GM21723 (cell line): ENCODE measurements around the gene AMY1A.
"Not testable (repeated sequence)": the region's sequence is repeated elsewhere in the genome, so short reads cannot be mapped to it uniquely, and the experiment has no call there.

Experiments used
- ATAC-seq: cut with Tn5 transposase; IDR thresholded peaks from one replicate; pipeline ENCODE4 v1.9.1; 2021; ENCODE audit warnings: mild to moderate bottlenecking, moderate library complexity; ENCODE audit not compliant: unreplicated experiment

Gene AMY1A

GRCh38 chr1:103655460-103655859 is at the start of gene AMY1A:
TSS of gene AMY1A (plus strand) at chr1:103655760. CDS start at chr1:103656331, 571 bp downstream.
- not testable (repeated sequence) for ATAC-seq

GRCh38 chr1:103616362-103616761 is 39.2 kb upstream of the AMY1A start:
- ATAC-seq, result no peak

- ATAC-seq, result not testable (repeated sequence)
Observed at GRCh38 chr1:103616994-103617477, 38.5 kb upstream of the AMY1A start, which contains the start of gene AMY2A. TSS of gene AMY2A (plus strand) at chr1:103617427. CDS start at chr1:103617441, 14 bp downstream.

- ATAC-seq, result not testable (repeated sequence)
Observed at GRCh38 chr1:103627436-103627835, 28.1 kb upstream of the AMY1A start.

- ATAC-seq, result not testable (repeated sequence)
Observed at GRCh38 chr1:103641194-103641593, 14.4 kb upstream of the AMY1A start.

GRCh38 chr1:103643908-103644307 is 11.7 kb upstream of the AMY1A start:
- not testable (repeated sequence) for ATAC-seq

GRCh38 chr1:103650305-103650704 is 5.3 kb upstream of the AMY1A start:
- not testable (repeated sequence) for ATAC-seq

- ATAC-seq, result not testable (repeated sequence)
Observed at GRCh38 chr1:103650889-103651288, 4.7 kb upstream of the AMY1A start.

GRCh38 chr1:103654133-103654532 is 1.4 kb upstream of the AMY1A start:
- not testable (repeated sequence) for ATAC-seq

GRCh38 chr1:103676335-103676734 is 20.8 kb downstream of the AMY1A start:
- ATAC-seq, result not testable (repeated sequence)

GRCh38 chr1:103696110-103696509 is 40.5 kb downstream of the AMY1A start, which contains the start of gene AMY1B:
TSS of gene AMY1B (minus strand) at chr1:103696210. CDS start at chr1:103695639, 571 bp downstream.
- ATAC-seq, result not testable (repeated sequence)

- not testable (repeated sequence) for ATAC-seq
Observed at GRCh38 chr1:103697430-103697829, 41.9 kb downstream of the AMY1A start.

- not testable (repeated sequence) for ATAC-seq
Observed at GRCh38 chr1:103700669-103701068, 45.1 kb downstream of the AMY1A start.

- ATAC-seq, result not testable (repeated sequence)
Observed at GRCh38 chr1:103701256-103701655, 45.7 kb downstream of the AMY1A start.

GRCh38 chr1:103707670-103708069 is 52.1 kb downstream of the AMY1A start:
- not testable (repeated sequence) for ATAC-seq

GRCh38 chr1:103710381-103710780 is 54.8 kb downstream of the AMY1A start:
- ATAC-seq, result not testable (repeated sequence)
